Measurements from ENCODE around the gene BRD7.

The BRD7 gene

DNA sequence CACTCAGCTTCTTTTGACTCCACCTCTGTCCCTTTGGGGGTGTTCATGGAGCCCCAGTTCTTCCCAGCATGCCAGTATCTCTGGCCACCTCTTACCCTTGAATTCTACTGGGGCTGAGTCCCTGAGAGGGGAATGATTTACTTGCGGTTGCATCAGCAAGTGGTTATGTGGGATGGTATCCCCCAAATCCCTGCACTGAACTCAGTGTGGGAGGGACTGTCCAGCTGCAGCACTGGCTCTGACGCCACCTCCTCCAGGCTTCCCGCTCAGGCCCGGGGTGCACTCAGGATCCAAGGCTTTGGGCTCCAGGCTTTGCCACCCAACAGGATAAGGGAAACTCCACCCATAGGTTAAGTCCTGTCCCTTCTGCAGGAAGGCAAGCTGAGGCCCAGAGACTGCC lies 21.1 kb upstream of the BRD7 start:
- DNase-seq (ENCODE audit: low read depth) = no peak

GRCh38 chr16:50388496-50388895 lies 19.7 kb upstream of the BRD7 start:
- DNase-seq (ENCODE audit: low read depth) = no peak

- DNase-seq (ENCODE audit: low read depth) = no peak
These were observed 18.0 kb upstream of the BRD7 start for GRCh38 chr16:50386774-50387173.

DNA sequence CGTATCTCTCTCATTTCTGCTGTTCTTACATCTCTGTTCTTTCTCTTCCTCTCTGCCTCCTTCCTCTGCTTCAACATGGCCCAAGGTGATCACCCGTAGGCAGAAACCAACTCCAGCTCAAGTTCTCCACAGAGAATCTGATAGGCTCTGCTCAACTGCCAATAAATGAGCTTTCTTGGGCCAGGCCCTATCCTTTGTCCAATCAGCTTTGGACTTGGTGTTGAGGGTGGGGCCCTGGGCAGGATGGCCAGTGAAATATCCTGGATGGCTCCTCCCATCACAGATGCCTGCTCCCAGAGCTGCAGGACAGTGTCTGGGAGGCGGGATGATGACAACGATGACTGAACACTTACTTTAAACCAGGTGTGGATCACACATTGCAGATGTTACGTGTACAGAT lies 17.4 kb upstream of the BRD7 start:
- DNase-seq (ENCODE audit: low read depth) = no peak

DNA sequence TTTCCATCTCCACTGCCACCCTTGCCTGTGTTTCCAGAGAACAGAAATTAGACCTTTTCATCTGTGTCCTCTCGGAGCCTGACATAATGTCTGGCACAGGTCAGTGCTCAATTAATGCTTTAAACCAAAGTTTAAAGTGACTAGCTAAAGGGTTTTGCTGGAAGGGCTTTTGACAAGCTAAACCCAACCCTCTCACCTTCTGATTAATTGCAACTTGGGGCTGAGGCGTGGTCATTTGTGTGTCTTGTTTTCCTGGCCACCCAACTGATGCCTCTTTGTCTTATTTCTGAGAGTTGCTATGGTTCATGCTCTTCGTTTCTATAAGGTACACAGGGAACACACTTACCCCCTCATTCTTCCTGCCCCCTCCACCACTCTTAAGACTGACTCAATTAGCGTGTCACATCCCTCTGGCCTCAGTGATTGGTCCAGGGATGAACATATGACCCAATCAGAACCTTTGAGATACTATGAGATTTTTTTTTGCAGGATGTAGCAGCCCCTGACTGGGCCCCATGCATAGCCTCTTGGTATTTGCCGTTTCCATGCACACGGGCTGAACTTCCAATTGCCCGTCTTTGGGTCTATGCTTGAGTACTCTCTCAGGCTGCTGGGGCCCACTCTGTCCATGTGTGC lies 15.8 kb upstream of the BRD7 start:
- DNase-seq (ENCODE audit: low read depth) = no peak

DNA sequence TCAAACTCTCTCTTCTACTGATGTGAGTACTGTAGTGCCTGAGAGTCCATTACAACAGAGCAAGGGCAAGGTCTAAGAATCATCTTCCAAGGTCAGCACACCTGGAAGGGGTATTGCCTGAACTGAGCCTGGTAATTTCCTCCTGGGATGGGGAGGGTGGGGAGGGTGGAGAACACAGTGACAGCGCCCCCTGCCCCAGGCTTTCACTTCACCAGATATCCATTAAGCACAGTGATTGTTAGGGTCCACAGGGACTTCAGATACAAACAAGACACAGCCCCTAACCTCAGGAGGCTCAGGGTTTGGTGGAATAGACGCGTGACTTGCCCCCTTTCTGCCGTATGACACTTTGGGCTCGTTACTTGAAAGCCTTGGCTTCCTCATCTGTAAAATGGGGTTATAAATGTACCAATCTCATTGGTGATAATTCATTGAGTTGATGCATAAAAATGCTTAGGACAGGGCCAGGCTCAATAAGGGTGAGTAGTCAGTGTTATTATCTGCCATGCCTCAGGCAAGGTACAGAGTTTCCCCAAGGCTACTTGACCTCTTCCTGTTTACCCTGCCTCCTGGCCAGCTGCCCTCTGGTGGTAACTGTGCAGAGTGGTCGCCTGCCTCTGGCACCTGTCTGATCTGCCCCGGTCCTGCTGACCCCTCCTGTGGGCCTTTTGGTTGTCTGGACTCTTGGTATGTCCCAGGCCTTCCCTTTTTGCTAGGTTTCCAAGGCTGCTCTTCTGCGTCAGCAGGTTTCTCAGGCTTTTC lies 13.1 kb upstream of the BRD7 start:
- no peak for DNase-seq (ENCODE audit: low read depth)

DNA sequence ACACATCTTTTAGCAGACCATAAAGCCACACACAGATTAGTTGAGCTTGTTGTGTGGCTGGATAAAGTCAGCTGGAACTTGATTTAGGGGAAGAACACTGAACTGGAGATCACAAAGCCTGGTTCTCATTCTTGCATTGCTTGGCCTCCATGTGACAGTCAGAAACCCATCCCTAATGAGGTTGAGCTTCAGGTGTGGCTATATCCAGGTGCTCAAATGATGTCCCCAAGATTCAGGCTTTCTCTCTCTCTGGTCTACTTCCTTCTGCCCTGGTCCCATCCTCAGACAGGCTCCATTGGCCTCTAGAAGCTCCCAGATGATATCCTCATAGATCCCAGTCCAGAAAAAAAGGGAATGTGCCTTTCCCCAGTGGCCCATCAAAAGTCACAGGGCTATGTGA lies 9.6 kb upstream of the BRD7 start:
- DNase-seq (ENCODE audit: low read depth) = no peak

DNA sequence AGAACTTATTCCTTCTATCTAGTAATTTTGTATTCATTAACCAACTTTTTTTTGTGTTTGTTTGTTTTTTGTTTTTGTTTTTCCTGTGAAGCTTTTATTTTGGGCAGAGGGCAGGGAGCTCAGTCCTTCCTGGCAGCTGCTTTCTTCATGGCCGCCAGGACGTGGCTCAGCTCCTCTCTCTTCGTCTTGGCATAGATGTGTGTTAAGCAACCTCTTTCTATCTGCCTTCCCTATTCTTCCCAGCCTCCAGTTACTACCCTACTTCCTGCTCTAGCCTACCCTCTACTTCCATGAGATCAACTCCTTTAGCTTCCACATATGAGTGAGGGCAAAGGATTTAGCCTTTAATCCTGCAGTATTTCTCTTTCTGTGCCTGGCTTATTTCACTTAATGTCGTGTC lies 8.2 kb upstream of the BRD7 start:
- DNase-seq (ENCODE audit: low read depth) = no peak

GRCh38 chr16:50373780-50374179 lies 5.0 kb upstream of the BRD7 start:
- DNase-seq (ENCODE audit: low read depth) = no peak

DNA sequence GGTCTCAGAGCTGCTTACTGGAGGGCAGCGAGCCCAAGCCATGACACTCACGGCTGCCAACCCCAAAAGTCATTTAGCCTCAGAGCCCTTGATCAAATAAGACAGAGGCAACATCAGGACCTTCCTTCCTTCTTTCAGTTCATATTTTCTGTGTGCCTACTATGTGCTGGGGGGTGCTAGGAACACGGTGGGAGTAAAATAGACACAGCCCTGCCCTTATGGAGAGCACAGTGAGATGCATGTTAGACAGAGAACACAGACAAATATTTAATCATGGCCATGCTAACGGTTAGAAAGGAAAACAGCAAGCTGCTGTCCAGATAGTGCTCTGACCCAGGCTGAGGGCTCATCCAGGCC lies 4.5 kb upstream of the BRD7 start:
- no peak for DNase-seq (ENCODE audit: low read depth)

GRCh38 chr16:50372611-50373344 lies 4.0 kb upstream of the BRD7 start:
- DNase-seq (ENCODE audit: low read depth) = no peak

DNA sequence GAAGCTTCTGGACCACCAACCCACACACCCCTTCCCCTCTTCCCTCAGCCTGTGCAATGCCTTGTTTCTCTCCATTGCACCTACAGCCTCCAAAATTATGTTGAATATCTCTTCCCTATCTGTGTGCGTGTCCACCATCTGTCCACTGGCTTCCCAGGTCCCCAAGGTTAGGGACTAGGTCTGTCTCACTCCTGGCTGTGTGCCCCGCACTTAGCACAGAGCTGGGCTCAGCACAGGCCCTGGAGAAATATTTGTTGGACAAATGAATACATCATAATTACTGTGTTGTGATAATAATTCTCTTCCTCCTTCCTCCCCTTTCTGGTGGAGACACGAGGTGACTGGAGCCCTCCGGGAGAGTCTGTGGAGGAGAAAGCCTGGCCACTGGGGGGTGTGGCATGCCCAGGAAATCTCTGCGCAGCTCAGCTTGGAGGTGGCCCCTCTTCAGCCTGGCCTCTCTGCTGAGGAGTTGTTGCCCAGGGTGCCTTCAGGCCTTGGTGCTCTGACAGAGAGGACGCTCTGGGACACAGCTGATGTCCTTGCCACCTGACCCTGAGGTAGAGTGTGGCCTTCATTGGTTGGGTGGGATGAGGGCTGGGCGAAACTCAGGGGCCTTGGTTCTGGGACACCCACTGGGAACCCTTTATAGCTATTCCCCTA lies 3.3 kb upstream of the BRD7 start:
- no peak for DNase-seq (ENCODE audit: low read depth)

DNA sequence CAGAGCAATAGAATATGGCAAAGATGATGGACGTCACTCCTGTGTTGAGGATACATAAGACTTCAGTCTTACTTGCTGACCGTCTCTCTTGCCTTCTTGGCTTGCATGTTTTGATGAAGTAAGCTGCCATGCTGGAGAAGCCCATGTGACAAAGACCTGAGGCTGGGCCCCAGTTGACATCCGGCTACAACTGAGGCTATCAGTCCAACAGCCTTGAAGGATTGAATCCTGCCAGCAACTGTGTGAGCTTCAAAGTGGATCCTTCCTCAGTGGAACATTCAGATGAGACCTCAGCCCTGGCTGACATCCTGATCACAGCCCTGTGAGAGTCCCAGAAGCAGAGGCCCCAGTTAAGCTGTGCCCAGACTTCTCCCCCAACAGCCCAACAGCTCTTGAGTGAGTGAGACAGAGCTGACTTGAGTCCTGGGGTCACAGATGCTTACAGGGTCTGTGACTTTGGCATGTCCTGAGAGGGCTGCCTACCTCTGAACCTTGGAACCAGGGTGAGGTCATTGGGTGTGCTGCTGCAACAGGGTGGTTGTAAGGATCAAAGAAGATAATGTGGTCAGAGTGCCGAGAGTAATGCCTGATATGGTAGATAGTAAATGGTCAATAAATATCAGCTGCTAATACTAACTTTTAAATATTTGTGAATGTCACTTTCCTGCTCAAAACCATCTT lies 2.4 kb upstream of the BRD7 start:
- no peak for DNase-seq (ENCODE audit: low read depth)

- no peak for DNase-seq (ENCODE audit: low read depth)
These were observed 481 bp upstream of the BRD7 start for GRCh38 chr16:50369133-50369804.

DNA sequence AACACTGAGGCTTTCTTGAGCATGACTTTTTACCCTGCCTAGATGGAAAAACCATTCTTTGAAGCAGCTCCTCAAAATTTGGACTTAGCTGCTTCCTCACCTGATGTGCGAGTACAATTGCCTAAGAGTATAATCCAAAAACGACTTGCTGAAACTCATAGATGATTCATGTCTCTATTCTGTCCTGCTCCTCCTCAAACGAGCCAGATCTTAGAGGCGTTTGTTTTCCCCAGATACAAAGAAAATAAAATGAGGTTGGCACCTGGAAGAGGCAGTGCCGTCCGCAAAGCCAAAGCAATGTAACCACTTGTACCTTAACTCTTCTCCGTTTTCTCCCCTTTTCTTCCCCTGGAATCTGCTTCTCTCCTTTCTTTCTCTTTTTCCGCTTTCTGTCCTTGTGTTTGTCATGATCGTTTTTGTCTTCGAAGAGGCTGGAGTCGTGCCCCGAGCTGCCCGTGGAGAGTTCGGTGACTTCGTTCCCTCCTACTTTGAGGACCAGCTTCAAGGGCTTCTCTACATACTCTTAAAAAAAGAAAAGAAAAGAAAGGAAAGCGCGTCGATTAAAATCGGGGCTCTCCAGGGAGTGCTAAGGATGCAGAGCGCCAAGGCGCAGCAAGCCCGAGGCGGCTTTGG lies 895 bp downstream of the BRD7 start:
- DNase-seq (ENCODE audit: low read depth) = no peak

DNA sequence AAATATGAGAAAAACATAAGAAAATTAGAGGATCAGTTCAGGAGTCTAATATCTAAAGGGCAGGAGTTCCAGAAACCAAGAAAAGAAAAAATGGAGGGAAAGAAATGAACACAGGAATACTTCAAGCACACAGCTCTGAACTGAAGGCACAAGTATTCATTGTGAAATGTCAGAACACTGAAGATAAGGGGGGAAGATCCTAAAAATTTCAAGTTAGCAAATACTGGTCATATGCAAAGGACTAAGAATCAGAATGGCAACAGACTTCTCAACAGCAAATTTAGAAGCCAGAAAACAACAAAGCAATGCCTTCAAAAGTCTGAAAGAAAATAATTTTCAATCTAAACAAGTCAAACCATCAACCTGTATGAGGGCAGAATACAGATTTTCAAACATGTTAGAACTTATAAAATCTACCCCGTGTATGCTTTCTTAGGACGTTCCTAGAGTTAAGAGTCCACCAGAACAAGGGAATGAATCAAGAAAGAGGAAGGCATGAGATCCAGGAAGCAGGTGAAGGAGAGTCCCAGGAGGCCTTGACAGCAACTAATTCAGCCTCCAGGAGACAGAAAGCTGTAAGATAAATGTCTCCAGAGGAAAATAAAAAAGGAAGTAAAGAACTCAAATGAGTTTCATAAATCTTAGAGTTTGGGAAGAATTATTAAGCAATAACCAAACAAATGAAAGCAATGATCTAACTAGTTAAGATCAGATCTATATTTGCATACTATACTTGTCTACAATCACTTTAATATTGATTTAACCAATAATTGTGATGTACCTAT lies 2.8 kb downstream of the BRD7 start:
- DNase-seq (ENCODE audit: low read depth) = no peak

- no peak for DNase-seq (ENCODE audit: low read depth)
These were observed 5.1 kb downstream of the BRD7 start for GRCh38 chr16:50363656-50364055.

- no peak for DNase-seq (ENCODE audit: low read depth)
These were observed 8.0 kb downstream of the BRD7 start for GRCh38 chr16:50360779-50361178.

DNA sequence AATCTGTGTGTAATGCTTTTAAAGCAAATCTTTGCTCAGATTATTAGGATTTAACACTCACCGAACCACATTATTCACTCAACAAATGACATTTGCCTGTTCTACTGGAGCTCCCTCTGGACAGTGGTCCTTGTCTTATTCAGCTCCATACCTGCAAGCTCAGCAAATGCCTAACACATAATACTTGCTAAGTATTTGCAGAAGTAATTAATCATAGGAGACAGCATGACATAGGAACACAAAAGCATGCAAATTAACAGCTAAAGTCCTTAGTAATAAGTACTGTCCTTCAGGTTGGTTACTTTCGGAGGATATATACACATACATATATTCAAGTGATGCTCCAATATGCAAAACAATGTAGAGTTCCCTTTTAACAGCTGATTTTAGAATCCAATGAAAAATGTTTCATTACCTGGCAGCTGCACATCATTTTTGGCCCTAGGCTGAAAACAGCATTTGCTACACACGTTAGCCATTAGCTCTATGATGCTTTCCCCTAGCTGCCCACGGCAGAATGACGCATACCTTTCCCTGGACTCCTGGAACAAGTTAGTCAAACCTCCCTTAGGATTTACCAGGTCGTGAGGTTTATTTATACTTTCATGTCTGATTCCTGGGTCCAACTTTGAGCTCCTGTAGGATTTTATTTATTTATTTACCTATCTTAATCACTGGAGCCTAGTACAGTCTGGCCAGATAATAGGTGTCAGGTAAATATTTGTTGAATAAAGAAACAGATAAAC lies 8.6 kb downstream of the BRD7 start:
- DNase-seq (ENCODE audit: low read depth) = no peak

GRCh38 chr16:50359626-50360025 lies 9.2 kb downstream of the BRD7 start:
- DNase-seq (ENCODE audit: low read depth) = no peak

Measured in stimulated activated CD8-positive, alpha-beta memory T cell treated with anti-CD3 and anti-CD28 coated beads, Interleukin-12 subunit alpha, Interleukin-12 subunit beta, amount 100 ng/mL, for 4 hours (primary cell).